Upper lobe of left lung (tissue), 4 donors: ENCODE results near the gene KCNIP4.

Experiments used
- POLR2A ChIP-seq, 4 donors: fragments of 450-650 bp; IDR thresholded peaks; one replicate each; pipeline ENCODE4 v1.5.1; 2016 to 2017; ENCODE audit warnings: antibody characterized with exemption in 4 of 4, mild to moderate bottlenecking in 2 of 4
- TF ChIP-seq, protein P1 (sequence below), 6 experiments: fragments of 450-650 bp in 4 of 6; fragments of 200-600 bp in 2 of 6; sonication (generic) in 2 of 6; IDR thresholded peaks; one replicate each; pipeline ENCODE4 v1.5.1; 2016 to 2019; ENCODE audit warnings: antibody characterized with exemption in 6 of 6

DNA sequence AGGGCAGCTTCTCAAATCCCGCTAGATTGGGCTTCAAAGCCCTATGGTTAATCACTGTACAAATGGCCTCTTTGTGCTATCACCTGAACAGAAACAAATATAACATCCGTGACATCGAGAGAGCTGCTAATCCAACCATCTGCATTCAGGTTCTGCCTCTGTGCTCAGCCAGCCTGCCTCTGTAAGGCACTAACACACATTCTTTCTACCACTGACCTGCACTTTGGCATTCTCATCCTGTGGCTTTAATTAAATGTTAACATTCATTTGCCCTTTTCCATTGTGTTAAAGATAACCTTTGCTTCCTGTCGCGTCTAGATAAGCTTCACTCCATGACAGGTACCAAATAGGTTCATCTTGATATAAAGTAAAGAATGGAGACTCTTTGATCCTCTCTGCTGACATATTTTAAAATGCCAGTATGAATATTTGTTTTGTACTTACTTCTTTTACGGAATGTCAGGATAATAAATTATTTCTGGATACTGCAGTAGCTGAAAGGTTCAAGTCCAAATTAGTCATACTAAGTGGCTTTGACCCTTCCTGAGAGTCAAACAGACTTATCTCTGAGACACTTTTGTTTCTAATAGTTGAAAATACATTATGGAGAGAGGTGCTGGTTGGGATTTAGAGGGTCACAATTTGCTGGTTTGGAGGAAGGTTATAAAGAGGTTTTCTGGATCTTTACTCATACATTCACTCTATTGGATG lies 742.6 kb downstream of the KCNIP4 start:
- TF ChIP-seq, protein P1, sequence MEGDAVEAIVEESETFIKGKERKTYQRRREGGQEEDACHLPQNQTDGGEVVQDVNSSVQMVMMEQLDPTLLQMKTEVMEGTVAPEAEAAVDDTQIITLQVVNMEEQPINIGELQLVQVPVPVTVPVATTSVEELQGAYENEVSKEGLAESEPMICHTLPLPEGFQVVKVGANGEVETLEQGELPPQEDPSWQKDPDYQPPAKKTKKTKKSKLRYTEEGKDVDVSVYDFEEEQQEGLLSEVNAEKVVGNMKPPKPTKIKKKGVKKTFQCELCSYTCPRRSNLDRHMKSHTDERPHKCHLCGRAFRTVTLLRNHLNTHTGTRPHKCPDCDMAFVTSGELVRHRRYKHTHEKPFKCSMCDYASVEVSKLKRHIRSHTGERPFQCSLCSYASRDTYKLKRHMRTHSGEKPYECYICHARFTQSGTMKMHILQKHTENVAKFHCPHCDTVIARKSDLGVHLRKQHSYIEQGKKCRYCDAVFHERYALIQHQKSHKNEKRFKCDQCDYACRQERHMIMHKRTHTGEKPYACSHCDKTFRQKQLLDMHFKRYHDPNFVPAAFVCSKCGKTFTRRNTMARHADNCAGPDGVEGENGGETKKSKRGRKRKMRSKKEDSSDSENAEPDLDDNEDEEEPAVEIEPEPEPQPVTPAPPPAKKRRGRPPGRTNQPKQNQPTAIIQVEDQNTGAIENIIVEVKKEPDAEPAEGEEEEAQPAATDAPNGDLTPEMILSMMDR (IDR thresholded peaks at IDR 0.05) = no peak
- no peak for TF ChIP-seq POLR2A (IDR thresholded peaks at IDR 0.05)
